Activated CD4-positive, alpha-beta T cell treated with anti-CD3 and anti-CD28 coated beads for 36 hours (primary cell): ENCODE data around the gene MRPL27. TPM values are rescaled to one million over a fixed set of nuclear protein-coding genes. Genes with fewer than 3 reads are reported as not detected.

Source experiments
- ATAC-seq: fragments of 200-7000 bp; cut with Tn5 transposase; one replicate; pipeline ENCODE4 v1.10.0; 2021; ENCODE audit warnings: mild to moderate bottlenecking, moderate library complexity
- CTCF ChIA-PET: fragments of 350-600 bp; sonication (Branson Sonifier 250); formaldehyde crosslinking; loops from one replicate; lab custom pipeline; 2021; ENCODE audit warnings: antibody characterized with exemption; lab: Charles Lee
- POLR2A ChIA-PET: fragments of 350-600 bp; sonication (Branson Sonifier 250); formaldehyde crosslinking; loops from one replicate; lab custom pipeline; 2021; ENCODE audit warnings: antibody characterized with exemption, inconsistent platforms; lab: Charles Lee
- DNase-seq: peaks from one replicate; pipeline ENCODE4 v3.0.0-alpha.2; 2020
- H3K27ac Mint-ChIP-seq: one replicate; pipeline ENCODE4 v1.8.0; 2021; ENCODE audit warnings: mixed read lengths
- H3K27me3 Mint-ChIP-seq: one replicate; pipeline ENCODE4 v1.8.0; 2021; ENCODE audit warnings: mixed read lengths
- H3K36me3 Mint-ChIP-seq: one replicate; pipeline ENCODE4 v1.8.0; 2021; ENCODE audit warnings: low read depth, mixed read lengths
- H3K4me1 Mint-ChIP-seq: one replicate; pipeline ENCODE4 v1.8.0; 2021; ENCODE audit warnings: mixed read lengths
- H3K4me3 Mint-ChIP-seq: one replicate; pipeline ENCODE4 v1.8.0; 2021; ENCODE audit warnings: mild to moderate bottlenecking, moderate library complexity, mixed read lengths
- H3K9me3 Mint-ChIP-seq: one replicate; pipeline ENCODE4 v1.8.0; 2021; ENCODE audit warnings: low read depth, mixed read lengths
- intact Hi-C, 2 experiments: fragments of 100-400 bp; cut with DNase I in 1 of 2; cut with micrococcal nuclease in 1 of 2; formaldehyde crosslinking; loops; one replicate each; pipeline versions ENCODE4 v1.14.2 to v1.15.1; 2022 to 2024; cut with DNase I, micrococcal nuclease
- total RNA-seq, 2 experiments: library from RNA; stranded (reverse); gene quantifications; one replicate each; pipeline ENCODE4 v1.2.3, GENCODE V29; 2021

The MRPL27 gene
- total RNA-seq, 2 experiments from 2014 or later: 40.1 to 56.2 TPM

- no peak for ATAC-seq
- H3K9me3 Mint-ChIP-seq: no peaks in the 10 kb centered on the region
- POLR2A ChIA-PET: interaction anchor here (0.7 kb wide), 1 partner anchor 1900 kb away, joined by 4 read pairs; no protein-coding TSS in a partner anchor
Measured at GRCh38 chr17:50386510-50386909, 13.5 kb upstream of the MRPL27 start.

GRCh38 chr17:50382931-50383330, 9.9 kb upstream of the MRPL27 start:
- DNase-seq: no peak
- Mint-ChIP-seq H3K4me1 (no peaks in the 10 kb centered on the region), H3K27me3 (no peaks in the 10 kb centered on the region), H3K36me3 (peaks cover 76% of the 10 kb centered on the region), H3K4me3 (no peak overlapping the region), H3K9me3 (no peaks in the 10 kb centered on the region), H3K27ac (no peak overlapping the region)
- ChIA-PET CTCF (interaction anchor here (1.6 kb wide), 1 partner anchor 14 kb away, joined by 5 read pairs; the partner anchor contains the start of gene LRRC59), POLR2A (no interaction called here)
- intact Hi-C loops: no loop called here
- ATAC-seq: no peak

More at GRCh38 chr17:50386510-50386909, 13.5 kb upstream of the MRPL27 start:
- CTCF ChIA-PET: interaction anchor here (0.6 to 1.6 kb wide), 2 partner anchors 11 to 49 kb away, joined by 3 to 6 read pairs; partner anchors contain the start of gene LRRC59
- Mint-ChIP-seq H3K4me3 (no peak overlapping the region), H3K27ac (no peak overlapping the region), H3K27me3 (no peaks in the 10 kb centered on the region), H3K4me1 (no peaks in the 10 kb centered on the region), H3K36me3 (peaks cover 69% of the 10 kb centered on the region)
- no peak for DNase-seq
- intact Hi-C loops: no loop called here

DNA sequence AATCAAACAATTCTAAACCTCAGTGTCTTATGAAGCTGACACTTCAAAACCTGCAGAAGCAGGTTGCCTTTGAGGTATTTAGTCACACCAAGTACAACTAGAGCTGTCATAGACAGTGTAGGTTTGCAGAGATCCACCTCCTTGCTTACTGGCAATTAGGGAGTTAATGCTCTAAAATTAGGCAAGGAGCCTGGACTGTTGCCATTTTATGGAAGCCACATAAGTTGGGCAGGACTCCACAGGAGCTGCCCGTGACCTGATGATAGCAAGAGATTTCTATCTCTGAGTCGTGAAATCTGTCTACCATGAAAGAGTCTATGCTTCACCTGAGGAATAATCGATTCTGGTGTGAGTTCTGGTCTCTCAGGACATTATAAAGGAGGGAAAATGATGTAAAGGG, 8.9 kb upstream of the MRPL27 start:
- intact Hi-C loops: no loop called here
- Mint-ChIP-seq H3K27ac (no peak overlapping the region), H3K27me3 (no peaks in the 10 kb centered on the region), H3K4me3 (no peak overlapping the region), H3K36me3 (peaks cover 67% of the 10 kb centered on the region), H3K4me1 (no peaks in the 10 kb centered on the region), H3K9me3 (no peaks in the 10 kb centered on the region)
- ChIA-PET CTCF (interaction anchor here (0.6 to 5.9 kb wide), 7 partner anchors 14 to 243 kb away, joined by 3 to 24 read pairs (median 3); partner anchors contain the start of genes LRRC59 and TMEM92), POLR2A (interaction anchor here (0.6 kb wide), 1 partner anchor 886 kb away, joined by 3 read pairs; no protein-coding TSS in a partner anchor)
- ATAC-seq (no peak), DNase-seq (no peak)

DNA sequence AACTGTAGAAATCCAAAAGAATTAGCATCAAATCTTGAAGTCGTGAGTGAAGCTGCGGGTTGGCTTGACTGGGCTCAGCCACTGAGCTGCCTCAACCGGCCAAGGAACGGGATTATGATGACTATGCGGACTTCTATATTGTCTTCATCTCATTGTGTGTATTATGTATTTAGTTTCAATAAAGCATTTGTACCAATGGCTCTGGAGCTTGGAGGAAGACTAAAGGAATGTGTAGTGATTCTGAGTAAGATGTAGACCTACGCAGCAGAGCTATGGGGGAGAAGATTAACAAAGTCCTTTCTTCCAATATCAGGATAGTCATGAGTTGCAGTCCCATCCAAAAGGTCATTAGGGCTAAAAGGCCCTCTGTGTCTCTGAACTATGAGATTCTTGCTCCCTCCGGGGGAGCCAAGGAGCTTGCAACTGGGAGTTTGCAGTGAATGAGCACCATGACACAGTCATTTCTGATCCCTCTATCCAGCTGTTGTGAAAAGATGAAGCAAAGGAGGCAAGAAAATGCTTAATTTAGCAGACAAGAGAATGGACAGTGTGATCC, 8.4 kb upstream of the MRPL27 start:
- ChIA-PET POLR2A (interaction anchor here (0.6 to 1.1 kb wide), 2 partner anchors 16 to 887 kb away, joined by 3 read pairs; partner anchors contain the start of gene LRRC59), CTCF (interaction anchor here (0.9 to 5.9 kb wide), 5 partner anchors 9 to 242 kb away, joined by 3 to 24 read pairs (median 4); partner anchors contain the start of gene TMEM92)
- no peak for DNase-seq
- Mint-ChIP-seq H3K36me3 (peaks cover 63% of the 10 kb centered on the region), H3K4me1 (no peaks in the 10 kb centered on the region), H3K9me3 (no peaks in the 10 kb centered on the region), H3K4me3 (no peak overlapping the region), H3K27me3 (no peaks in the 10 kb centered on the region), H3K27ac (no peak overlapping the region)
- intact Hi-C loops: no loop called here
- no peak for ATAC-seq

DNA sequence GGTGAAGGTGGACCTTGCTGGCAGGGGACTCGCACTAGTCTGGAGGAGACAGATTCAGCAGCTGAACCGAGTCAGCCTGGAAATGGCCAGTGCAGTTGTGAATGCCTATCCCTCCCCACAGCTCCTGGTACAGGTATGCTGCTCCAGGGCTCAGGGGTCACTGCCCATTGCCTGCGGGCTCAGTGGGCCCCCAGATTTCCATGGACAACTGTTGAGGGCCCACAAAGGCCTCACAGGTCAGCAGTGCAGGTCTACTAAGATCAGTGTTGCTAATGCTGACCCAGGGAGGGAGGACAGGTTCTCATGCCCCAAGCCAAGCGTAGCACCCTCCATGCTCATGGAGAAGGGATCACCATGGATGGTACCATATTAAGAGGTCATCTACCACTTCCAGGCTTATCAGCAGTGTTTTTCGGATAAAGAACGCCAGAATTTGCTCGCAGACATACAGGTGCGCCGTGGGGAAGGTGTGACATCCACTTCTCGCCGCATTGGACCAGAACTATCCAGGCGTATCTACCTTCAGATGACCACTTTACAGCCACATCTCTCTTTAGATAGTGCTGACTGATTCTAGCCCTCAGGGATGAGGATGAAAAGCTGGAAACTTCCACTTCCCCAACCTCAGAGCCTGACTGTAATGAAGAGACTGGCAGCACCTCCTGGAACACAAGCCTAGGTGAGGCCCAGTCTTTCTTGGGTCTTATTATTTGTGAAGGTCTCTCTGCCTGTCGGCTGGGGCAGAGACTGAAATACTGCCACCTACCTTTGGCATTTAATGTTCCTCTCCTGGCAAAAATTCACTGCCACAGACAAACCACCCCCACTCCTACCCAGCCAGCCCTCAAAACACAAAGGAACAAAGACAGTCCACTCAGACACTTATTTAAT, 7.6 kb upstream of the MRPL27 start:
- H3K4me3 Mint-ChIP-seq: no peak overlapping the region
- H3K36me3 Mint-ChIP-seq: peaks cover 58% of the 10 kb centered on the region
- intact Hi-C loops: no loop called here
- no peaks in the 10 kb centered on the region for H3K4me1 Mint-ChIP-seq
- ChIA-PET CTCF (interaction anchor here (0.5 to 5.9 kb wide), 7 partner anchors 8 to 106 kb away, joined by 3 to 24 read pairs (median 4); partner anchors contain the start of gene TMEM92), POLR2A (interaction anchor here (0.6 to 1.1 kb wide), 2 partner anchors 17 to 560 kb away, joined by 3 read pairs; partner anchors contain the start of gene LRRC59)
- H3K9me3 Mint-ChIP-seq: no peaks in the 10 kb centered on the region
- no peak for ATAC-seq
- no peak overlapping the region for H3K27ac Mint-ChIP-seq
- no peaks in the 10 kb centered on the region for H3K27me3 Mint-ChIP-seq
- DNase-seq: no peak

DNA sequence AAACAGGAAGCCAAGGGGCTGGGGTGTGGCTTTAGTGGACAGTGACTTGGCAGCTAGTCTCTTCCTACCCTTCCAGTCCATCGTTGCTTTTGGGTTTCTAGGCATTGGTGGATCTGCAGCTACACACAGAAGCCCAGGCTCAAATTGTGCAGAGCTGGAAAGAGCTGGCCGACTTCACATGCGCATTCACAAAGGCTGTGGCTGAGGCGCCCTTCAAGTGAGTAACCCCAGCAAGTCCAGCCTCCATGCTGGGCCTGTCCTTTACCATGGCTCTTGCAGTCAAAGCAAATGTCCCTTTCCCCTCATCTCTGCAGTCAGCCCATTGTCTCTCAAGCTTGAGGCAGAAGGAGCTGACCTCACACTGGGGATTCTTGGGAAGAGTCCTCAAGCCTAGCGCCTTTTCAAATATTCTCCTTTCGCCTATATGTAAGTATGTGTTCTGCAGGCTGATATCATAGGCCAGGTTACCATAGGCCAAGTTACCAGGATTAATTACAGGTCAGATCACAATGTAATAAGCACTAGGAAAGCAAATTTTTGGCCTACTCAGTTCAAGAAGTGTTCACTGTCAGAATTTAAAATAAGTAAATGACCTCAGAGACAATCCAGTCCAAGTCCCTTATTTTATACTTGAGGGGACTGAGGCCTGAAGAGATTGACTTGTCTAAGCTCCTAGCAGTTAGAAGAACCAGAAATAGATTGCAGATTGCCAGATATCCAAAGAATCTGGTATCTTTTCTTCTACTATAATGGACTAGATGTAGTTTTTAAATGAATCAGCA, 6.6 kb upstream of the MRPL27 start:
- Mint-ChIP-seq H3K4me1 (no peaks in the 10 kb centered on the region), H3K9me3 (no peaks in the 10 kb centered on the region), H3K36me3 (peaks cover 57% of the 10 kb centered on the region), H3K4me3 (no peak overlapping the region), H3K27ac (no peak overlapping the region), H3K27me3 (no peaks in the 10 kb centered on the region)
- ChIA-PET CTCF (interaction anchor here (1.3 to 5.9 kb wide), 3 partner anchors 11 to 17 kb away, joined by 3 to 24 read pairs (median 7); no protein-coding TSS in a partner anchor), POLR2A (no interaction called here)
- ATAC-seq: no peak
- DNase-seq: no peak
- intact Hi-C loops: no loop called here

DNA sequence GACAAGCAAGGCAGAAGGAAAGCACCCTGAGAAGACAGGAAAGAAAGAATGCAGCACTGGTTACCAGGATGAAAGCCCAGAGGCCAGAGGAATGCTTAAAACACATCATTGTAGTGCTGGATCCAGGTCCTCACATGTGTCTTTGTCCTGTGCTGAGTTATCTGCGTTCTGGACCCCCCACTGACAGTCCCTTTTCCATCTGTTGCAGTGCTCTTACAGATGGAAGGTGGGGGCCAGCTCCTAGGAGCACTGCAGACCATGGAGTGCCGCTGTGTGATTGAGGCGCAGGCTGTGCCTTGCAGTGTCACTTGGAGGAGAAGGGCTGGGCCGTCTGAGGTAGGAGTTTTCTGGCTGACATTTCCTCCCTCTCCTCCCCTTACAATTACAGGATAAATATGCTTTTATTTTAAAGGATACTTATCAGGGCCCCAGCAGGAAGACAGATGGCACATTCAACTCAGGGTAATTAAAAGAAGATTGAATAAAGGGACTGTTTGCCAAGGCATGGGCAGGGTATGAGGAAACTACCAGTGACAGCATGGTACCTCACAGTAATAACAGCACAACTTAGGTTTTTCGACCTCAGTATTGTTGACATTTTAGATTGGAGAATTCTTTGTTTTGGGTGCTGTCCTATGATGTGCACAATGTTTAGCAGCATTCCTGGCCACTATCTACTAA, 3.0 kb upstream of the MRPL27 start:
- ChIA-PET CTCF (interaction anchor here (0.6 to 5.9 kb wide), 6 partner anchors 14 to 257 kb away, joined by 3 to 24 read pairs (median 4); partner anchors contain the start of gene LRRC59), POLR2A (no interaction called here)
- Mint-ChIP-seq H3K36me3 (peaks cover 48% of the 10 kb centered on the region), H3K27me3 (no peaks in the 10 kb centered on the region), H3K9me3 (no peaks in the 10 kb centered on the region), H3K27ac (no peak overlapping the region), H3K4me1 (peaks cover 20% of the 10 kb centered on the region), H3K4me3 (no peak overlapping the region)
- ATAC-seq: no peak
- intact Hi-C loops: no loop called here
- no peak for DNase-seq

GRCh38 chr17:50373705-50374104, 721 bp upstream of the MRPL27 start:
- no peak for DNase-seq
- POLR2A ChIA-PET: interaction anchor here (0.7 to 1.2 kb wide), 2 partner anchors 19 to 24 kb away, joined by 4 to 5 read pairs; partner anchors contain the start of gene LRRC59

DNA sequence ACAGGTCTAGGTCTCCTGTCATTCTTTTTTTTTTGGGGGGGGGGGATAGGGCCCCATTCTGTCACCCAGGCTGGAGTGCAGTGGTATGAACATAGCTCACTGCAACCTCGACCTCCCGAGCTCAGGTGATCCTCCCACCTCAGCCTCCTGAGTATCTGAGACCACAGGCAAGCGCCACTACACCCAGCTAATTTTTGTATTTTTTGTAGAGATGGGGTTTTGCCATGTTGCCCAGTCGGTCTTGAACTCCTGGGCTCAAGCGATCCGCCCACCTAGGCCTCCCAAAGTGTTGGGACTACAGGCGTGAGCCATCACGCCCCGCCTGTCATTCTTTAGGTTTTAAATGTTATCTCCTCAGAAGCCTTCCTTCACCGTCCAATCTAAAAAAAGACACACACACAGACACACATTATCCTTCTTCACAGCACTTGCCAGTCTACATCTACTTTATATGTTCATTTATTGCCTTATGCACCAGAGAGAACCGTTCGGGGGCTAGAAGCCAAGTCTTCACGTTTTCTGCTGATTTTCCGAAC, 694 bp downstream of the MRPL27 start:
- H3K27ac Mint-ChIP-seq: peak overlapping the region; percentile 99
- peak overlapping the region; percentile 89 for H3K4me3 Mint-ChIP-seq
- H3K36me3 Mint-ChIP-seq: peaks cover 43% of the 10 kb centered on the region
- intact Hi-C loops: loop anchor here (1.0 to 5.0 kb wide), 6 partner anchors 25 to 889 kb away; partner anchors contain the start of genes XYLT2 (in 2 of the 2), ANKRD40 (in 1 of the 2), LRRC59 (in 1 of the 2) and MBTD1 (in 1 of the 2)
- no peak for DNase-seq
- ChIA-PET CTCF (interaction anchor here (0.9 to 5.4 kb wide), 3 partner anchors 9 to 25 kb away, joined by 4 to 31 read pairs (median 28); partner anchors contain the start of gene LRRC59), POLR2A (interaction anchor here (0.6 to 0.7 kb wide), 2 partner anchors 26 to 79 kb away, joined by 3 to 8 read pairs; no protein-coding TSS in a partner anchor)
- H3K4me1 Mint-ChIP-seq: peaks cover 22% of the 10 kb centered on the region
- no peaks in the 10 kb centered on the region for H3K27me3 Mint-ChIP-seq
- ATAC-seq: no peak
- H3K9me3 Mint-ChIP-seq: no peaks in the 10 kb centered on the region

More at GRCh38 chr17:50373705-50374104, 721 bp upstream of the MRPL27 start:
- H3K9me3 Mint-ChIP-seq: no peaks in the 10 kb centered on the region
- CTCF ChIA-PET: interaction anchor here (0.8 to 5.4 kb wide), 3 partner anchors 12 to 27 kb away, joined by 3 to 31 read pairs (median 28); partner anchors contain the start of gene LRRC59
- peak overlapping the region; percentile 99 for H3K27ac Mint-ChIP-seq
- no peak for ATAC-seq
- intact Hi-C loops: loop anchor here (1.0 to 5.0 kb wide), 11 partner anchors 24 to 887 kb away; partner anchors contain the start of genes ANKRD40 (in 2 of the 2), RSAD1 (in 2 of the 2), ACSF2 (in 1 of the 2) and LRRC59 (in 1 of the 2)
- H3K4me1 Mint-ChIP-seq: peaks cover 22% of the 10 kb centered on the region
- H3K36me3 Mint-ChIP-seq: peaks cover 38% of the 10 kb centered on the region
- H3K4me3 Mint-ChIP-seq: peak overlapping the region; percentile 89
- H3K27me3 Mint-ChIP-seq: no peaks in the 10 kb centered on the region
